GM21360 (cell line): ENCODE measurements around the gene SCGB1D2.

ENCODE experiments used
- ATAC-seq: cut with Tn5 transposase; IDR thresholded peaks from one replicate; pipeline ENCODE4 v1.9.1; 2021; ENCODE audit warnings: mild to moderate bottlenecking, moderate library complexity; ENCODE audit not compliant: unreplicated experiment

SCGB1D2 gene

GRCh38 chr11:62256281-62256680, 14.2 kb downstream of the SCGB1D2 start:
- ATAC-seq: no peak

GRCh38 chr11:62260261-62260953, 18.4 kb downstream of the SCGB1D2 start:
- ATAC-seq: no peak

- ATAC-seq: no peak
Observed at GRCh38 chr11:62264004-62264403, 22.0 kb downstream of the SCGB1D2 start.

- no peak for ATAC-seq
Observed at GRCh38 chr11:62266558-62266957, 24.5 kb downstream of the SCGB1D2 start.

- no peak for ATAC-seq
Observed at GRCh38 chr11:62267050-62267449, 25.0 kb downstream of the SCGB1D2 start.

- ATAC-seq: no peak
Observed at GRCh38 chr11:62267576-62267975, 25.5 kb downstream of the SCGB1D2 start.

GRCh38 chr11:62269654-62270278, 27.7 kb downstream of the SCGB1D2 start, which contains the start of gene SCGB2A2:
TSS of gene SCGB2A2 (plus strand) at chr11:62270158. CDS start at chr11:62270217, 59 bp downstream.
- no peak for ATAC-seq

- no peak for ATAC-seq
Observed at GRCh38 chr11:62273284-62273683, 31.2 kb downstream of the SCGB1D2 start.

GRCh38 chr11:62273789-62274275, 31.8 kb downstream of the SCGB1D2 start:
- no peak for ATAC-seq

GRCh38 chr11:62280452-62280851, 38.4 kb downstream of the SCGB1D2 start:
- ATAC-seq: no peak
